GM12878 (cell line): Measurements from ENCODE around the gene PPP1R7. TPM values are rescaled to one million over a fixed set of nuclear protein-coding genes. Genes with fewer than 3 reads are reported as not detected.

ENCODE experiments used
- ATAC-seq: fragments of 200-7000 bp; cut with Tn5 transposase; 3 replicates; pipeline ENCODE4 v1.9.1; 2020; ENCODE audit warnings: mild to moderate bottlenecking, moderate library complexity
- BruUV-seq: library from RNA; stranded (reverse); fragments of 400-500 nt; replicated peaks from 2 replicates; lab custom pipeline; 2021; lab: Mats Ljungman, UMichigan
- CTCF ChIA-PET: fragments of 300-600 bp; sonication (Branson Sonifier 250); formaldehyde crosslinking; extraction: SDS; loops from one replicate; lab custom pipeline; 2021; ENCODE audit warnings: inconsistent platforms; lab: Yijun Ruan, JAX
- POLR2A ChIA-PET: fragments of 350-600 bp; formaldehyde crosslinking; extraction: SDS; loops from one replicate; lab custom pipeline; 2021; ENCODE audit warnings: inconsistent platforms; lab: Charles Lee
- RAD21 ChIA-PET: fragments of 300-600 bp; sonication (Branson Sonifier 250); formaldehyde crosslinking; loops from one replicate; lab custom pipeline; 2023; ENCODE audit warnings: antibody characterized with exemption; ENCODE audit not compliant: unreplicated experiment; lab: Charles Lee
- SMC1A ChIA-PET: fragments of 300-600 bp; sonication (Branson Sonifier 250); formaldehyde crosslinking; loops from one replicate; lab custom pipeline; 2023; ENCODE audit not compliant: unreplicated experiment, uncharacterized antibody; lab: Charles Lee
- DNase-seq: peaks from one replicate; pipeline ENCODE4 v3.0.0-alpha.2; 2011; ENCODE audit warnings: low read depth, low spot score
- FAIRE-seq: peaks from 3 replicates; lab custom pipeline; 2011; peaks lifted over from hg19 to GRCh38; lab: Jason Lieb, UNC
- H2AFZ ChIP-seq: 2 replicates; pipeline ENCODE4 v1.6.0; 2011; ENCODE audit warnings: low read depth, low read length, control low read depth; ENCODE audit not compliant: control insufficient read depth
- H3K27ac ChIP-seq: 2 replicates; pipeline ENCODE4 v1.5.1; 2011; ENCODE audit warnings: control low read depth; ENCODE audit not compliant: control insufficient read depth, insufficient read depth
- H3K27me3 ChIP-seq, 2 experiments: replicated peaks in 1 of 2; 2 replicates each; pipeline versions ENCODE4 v1.6.0 to v1.6.1; 2011; ENCODE audit warnings: low read length in 1 of 2; ENCODE audit not compliant: control insufficient read depth in 2 of 2, insufficient read depth in 2 of 2
- H3K36me3 ChIP-seq, 2 experiments: 2 replicates each; pipeline ENCODE4 v1.5.1; 2011; ENCODE audit warnings: low read length in 1 of 2; ENCODE audit not compliant: control insufficient read depth in 2 of 2, insufficient read depth in 2 of 2
- H3K4me1 ChIP-seq: 2 replicates; pipeline ENCODE4 v1.6.1; 2011; ENCODE audit warnings: mild to moderate bottlenecking, low read length, moderate library complexity, mixed read lengths; ENCODE audit not compliant: control insufficient read depth, insufficient read depth
- H3K4me2 ChIP-seq: 2 replicates; pipeline ENCODE4 v1.6.0; 2011; ENCODE audit warnings: control low read depth; ENCODE audit not compliant: control insufficient read depth, insufficient read depth
- H3K4me3 ChIP-seq: fragments of 200-600 bp; sonication (generic); 2 replicates; pipeline ENCODE4 v1.5.1; 2016
- H3K79me2 ChIP-seq: 2 replicates; pipeline ENCODE4 v1.6.0; 2011; ENCODE audit warnings: low read length; ENCODE audit not compliant: control insufficient read depth, insufficient read depth
- H3K9ac ChIP-seq: 2 replicates; pipeline ENCODE4 v1.8.0; 2011; ENCODE audit warnings: low read length, control low read depth, mixed read lengths; ENCODE audit not compliant: control insufficient read depth, insufficient read depth
- H3K9me3 ChIP-seq: replicated peaks from 3 replicates; pipeline ENCODE4 v1.5.1; 2011; ENCODE audit warnings: mild to moderate bottlenecking, low read length; ENCODE audit not compliant: control insufficient read depth, insufficient read depth
- H4K20me1 ChIP-seq: 2 replicates; pipeline ENCODE4 v1.6.0; 2011; ENCODE audit not compliant: control insufficient read depth, insufficient read depth
- ATF3 ChIP-seq: IDR thresholded peaks from 2 replicates; pipeline ENCODE4 v1.6.1; 2011; ENCODE audit warnings: low read depth, mild to moderate bottlenecking, low read length, moderate library complexity, borderline replicate concordance; ENCODE audit errors: extremely low read depth
- BRCA1 ChIP-seq: IDR thresholded peaks from 2 replicates; pipeline ENCODE4 v1.6.1; 2011; ENCODE audit warnings: low read depth, low read length, improper control_type of control experiment
- EGR1 ChIP-seq, 2 experiments: IDR thresholded peaks; 1 replicate in 1 of 2; 2 replicates in 1 of 2; pipeline ENCODE4 v1.6.1; 2011 to 2012; ENCODE audit warnings: low read depth in 2 of 2, low read length in 2 of 2, borderline replicate concordance in 1 of 2, mild to moderate bottlenecking in 1 of 2, moderate library complexity in 1 of 2
- PKNOX1 ChIP-seq: fragments of 450-650 bp; IDR thresholded peaks from 2 replicates; pipeline ENCODE4 v1.6.1; 2016; ENCODE audit warnings: mild to moderate bottlenecking
- POLR2A ChIP-seq: IDR thresholded peaks from 2 replicates; pipeline ENCODE4 v1.6.1; 2011; ENCODE audit warnings: low read depth, mild to moderate bottlenecking, low read length
- PRDM15 ChIP-seq: fragments of 450-650 bp; formaldehyde crosslinking; IDR thresholded peaks from 2 replicates; pipeline ENCODE4 v1.4.0; 2020; ENCODE audit warnings: mild to moderate bottlenecking, moderate library complexity
- REST ChIP-seq: IDR thresholded peaks from 2 replicates; pipeline ENCODE4 v1.6.1; 2012; ENCODE audit warnings: mild to moderate bottlenecking, low read depth, low read length
- WGBS: methylation state at CpG from one replicate; pipeline ENCODE4 v1.1.6; 2016; ENCODE audit warnings: low lambda C conversion rate; ENCODE audit not compliant: insufficient replicate concordance, insufficient coverage; ENCODE audit errors: missing lambda C conversion rate; 5-methylcytosine and 5-hydroxymethylcytosine counted together
- in situ Hi-C: fragments of 300-500 bp; cut with MboI; formaldehyde crosslinking; loops from 9 replicates; pipeline ENCODE4 v1.14.3; 2018; ENCODE audit warnings: mixed read lengths
- intact Hi-C: fragments of 100-400 bp; cut with micrococcal nuclease; formaldehyde crosslinking; loops from one replicate; pipeline ENCODE4 v1.14.2; 2022; ENCODE audit not compliant: unreplicated experiment
- polyA plus RNA-seq, 11 experiments: library from polyadenylated mRNA; depleted of rRNA in 4 of 11; unstranded in 6 of 11; stranded (reverse) in 5 of 11; fragments of >200 nt; fragmentation: Nextera tagmentation in 4 of 11; fragmentation: Illumina TruSeq in 1 of 11; extraction: Ambion mirVana in 4 of 11; extraction: Trizol in 1 of 11; gene quantifications; 1 replicate in 1 of 11; 2 replicates in 10 of 11; pipeline versions ENCODE4 v1.2.1 to v1.2.3, GENCODE V29; 2011 to 2016; ENCODE audit warnings: inconsistent platforms in 2 of 11, missing spikeins in 2 of 11, low read depth in 1 of 11
- total RNA-seq, 4 experiments: library from RNA; depleted of rRNA in 3 of 4; stranded (reverse); fragments of >200 nt in 3 of 4; fragmentation: Illumina TruSeq in 1 of 4; extraction: Trizol in 1 of 4; gene quantifications; 2 replicates each; pipeline versions ENCODE4 v1.2.1 to v1.2.3, GENCODE V29; 2013 to 2021

The PPP1R7 gene
- total and polyA plus RNA-seq, 10 of the 15 experiments (the other 5 are each of a cell fraction or from before 2014, with no cell fraction given), result 78.5 to 174 (median 93.7) TPM

GRCh38 chr2:241173557-241173956, 23.3 kb downstream of the PPP1R7 start:
- H3K36me3 ChIP-seq, result peaks cover 3 to 27% of the 10 kb centered on the region in 2 experiments
- no peak for ATAC-seq
- POLR2A ChIA-PET, result interaction anchor here (0.6 kb wide), 1 partner anchor 86 kb away, joined by 4 read pairs; no protein-coding TSS in a partner anchor
- no peak overlapping the region for H3K9ac ChIP-seq
- intact Hi-C loops, result no loop called here
- TF ChIP-seq REST (no peak), PRDM15 (no peak), ATF3 (no peak), POLR2A (no peak), EGR1 (IDR thresholded peaks at IDR 0.05; ENCODE audit: borderline replicate concordance in 1 of 2, low read depth in 2 of 2, low read length in 2 of 2) (no peak), BRCA1 (no peak), PKNOX1 (no peak)
- 100% methylated on average over 2 of the region's 2 CpGs for WGBS
- no peak for DNase-seq
- no peaks in the 10 kb centered on the region for H4K20me1 ChIP-seq
- H3K9me3 ChIP-seq, result peaks cover 7% of the 10 kb centered on the region; the same call in 2 of the 3 replicates
- in situ Hi-C loops, result no loop called here
- H2AFZ ChIP-seq, result no peak overlapping the region
- H3K4me3 ChIP-seq, result no peak overlapping the region
- FAIRE-seq, result no peak
- no peak overlapping the region for H3K4me2 ChIP-seq
- H3K79me2 ChIP-seq, result no peaks in the 10 kb centered on the region
- SMC1A ChIA-PET, result no interaction called here
- H3K4me1 ChIP-seq, result no peaks in the 10 kb centered on the region
- CTCF ChIA-PET, result interaction anchor here (0.6 kb wide), 1 partner anchor 44 kb away, joined by 4 read pairs; no protein-coding TSS in a partner anchor
- RAD21 ChIA-PET, result no interaction called here
- H3K27ac ChIP-seq, result no peak overlapping the region
- H3K27me3 ChIP-seq, result no peaks in the 10 kb centered on the region
- no TSS peak for BruUV-seq
